ENCODE data around the gene TPRN. TPM values are rescaled to one million over a fixed set of nuclear protein-coding genes. Genes with fewer than 3 reads are reported as not detected.

The TPRN gene
- total RNA-seq, 1 donor: 2.4 TPM

GRCh38 chr9:137160716-137161557 lies 39.6 kb downstream of the TPRN start:
- H3K27me3 ChIP-seq (ENCODE audit: insufficient read depth, low read length): peaks cover 37% of the 10 kb centered on the region
- H3K4me3 ChIP-seq (ENCODE audit: low read length): no peak overlapping the region
- no peaks in the 10 kb centered on the region for H3K9me3 ChIP-seq (ENCODE audit: low read depth, low read length)
- H3K4me1 ChIP-seq (ENCODE audit: insufficient read depth, low read length): peaks cover 7% of the 10 kb centered on the region

GRCh38 chr9:137160054-137160425 lies 40.5 kb downstream of the TPRN start:
- H3K27me3 ChIP-seq (ENCODE audit: insufficient read depth, low read length): peaks cover 37% of the 10 kb centered on the region
- H3K9me3 ChIP-seq (ENCODE audit: low read depth, low read length): no peaks in the 10 kb centered on the region
- H3K4me1 ChIP-seq (ENCODE audit: insufficient read depth, low read length): peaks cover 7% of the 10 kb centered on the region
- H3K4me3 ChIP-seq (ENCODE audit: low read length): no peak overlapping the region

- Histone ChIP-seq H3K27me3 (ENCODE audit: insufficient read depth, low read length) (peaks cover 37% of the 10 kb centered on the region), H3K4me3 (ENCODE audit: low read length) (no peak overlapping the region), H3K9me3 (ENCODE audit: low read depth, low read length) (no peaks in the 10 kb centered on the region), H3K4me1 (ENCODE audit: insufficient read depth, low read length) (peaks cover 7% of the 10 kb centered on the region)
Observed at GRCh38 chr9:137159105-137160053, 41.2 kb downstream of the TPRN start.

GRCh38 chr9:137158625-137159024 lies 41.9 kb downstream of the TPRN start:
- H3K4me1 ChIP-seq (ENCODE audit: insufficient read depth, low read length): peaks cover 7% of the 10 kb centered on the region
- H3K27me3 ChIP-seq (ENCODE audit: insufficient read depth, low read length): peaks cover 34% of the 10 kb centered on the region
- H3K9me3 ChIP-seq (ENCODE audit: low read depth, low read length): no peaks in the 10 kb centered on the region
- no peak overlapping the region for H3K4me3 ChIP-seq (ENCODE audit: low read length)

GRCh38 chr9:137157618-137158415 lies 42.7 kb downstream of the TPRN start:
- peaks cover 7% of the 10 kb centered on the region for H3K4me1 ChIP-seq (ENCODE audit: insufficient read depth, low read length)
- no peaks in the 10 kb centered on the region for H3K9me3 ChIP-seq (ENCODE audit: low read depth, low read length)
- H3K27me3 ChIP-seq (ENCODE audit: insufficient read depth, low read length): peaks cover 30% of the 10 kb centered on the region
- H3K4me3 ChIP-seq (ENCODE audit: low read length): no peak overlapping the region

- H3K9me3 ChIP-seq (ENCODE audit: low read depth, low read length): no peaks in the 10 kb centered on the region
- H3K27me3 ChIP-seq (ENCODE audit: insufficient read depth, low read length): peaks cover 26% of the 10 kb centered on the region
- no peak overlapping the region for H3K4me3 ChIP-seq (ENCODE audit: low read length)
- peaks cover 7% of the 10 kb centered on the region for H3K4me1 ChIP-seq (ENCODE audit: insufficient read depth, low read length)
Observed at GRCh38 chr9:137156567-137157375, 43.8 kb downstream of the TPRN start.

GRCh38 chr9:137152844-137153405 lies 47.6 kb downstream of the TPRN start:
- peaks cover 13% of the 10 kb centered on the region for H3K27me3 ChIP-seq (ENCODE audit: insufficient read depth, low read length)
- no peaks in the 10 kb centered on the region for H3K9me3 ChIP-seq (ENCODE audit: low read depth, low read length)
- H3K4me3 ChIP-seq (ENCODE audit: low read length): no peak overlapping the region
- peaks cover 7% of the 10 kb centered on the region for H3K4me1 ChIP-seq (ENCODE audit: insufficient read depth, low read length)

- H3K4me3 ChIP-seq (ENCODE audit: low read length): no peak overlapping the region
- H3K4me1 ChIP-seq (ENCODE audit: insufficient read depth, low read length): no peaks in the 10 kb centered on the region
- H3K9me3 ChIP-seq (ENCODE audit: low read depth, low read length): no peaks in the 10 kb centered on the region
- H3K27me3 ChIP-seq (ENCODE audit: insufficient read depth, low read length): no peaks in the 10 kb centered on the region
Observed at GRCh38 chr9:137150617-137151457, 49.7 kb downstream of the TPRN start.

GRCh38 chr9:137149942-137150616 lies 50.5 kb downstream of the TPRN start:
- Histone ChIP-seq H3K4me3 (ENCODE audit: low read length) (no peak overlapping the region), H3K9me3 (ENCODE audit: low read depth, low read length) (no peaks in the 10 kb centered on the region), H3K4me1 (ENCODE audit: insufficient read depth, low read length) (no peaks in the 10 kb centered on the region), H3K27me3 (ENCODE audit: insufficient read depth, low read length) (no peaks in the 10 kb centered on the region)

GRCh38 chr9:137149363-137149762 lies 51.2 kb downstream of the TPRN start:
- H3K4me3 ChIP-seq (ENCODE audit: low read length): no peak overlapping the region
- H3K27me3 ChIP-seq (ENCODE audit: insufficient read depth, low read length): no peaks in the 10 kb centered on the region
- no peaks in the 10 kb centered on the region for H3K4me1 ChIP-seq (ENCODE audit: insufficient read depth, low read length)
- H3K9me3 ChIP-seq (ENCODE audit: low read depth, low read length): no peaks in the 10 kb centered on the region

GRCh38 chr9:137148661-137149060 lies 51.9 kb downstream of the TPRN start:
- Histone ChIP-seq H3K4me3 (ENCODE audit: low read length) (no peak overlapping the region), H3K27me3 (ENCODE audit: insufficient read depth, low read length) (no peaks in the 10 kb centered on the region), H3K9me3 (ENCODE audit: low read depth, low read length) (no peaks in the 10 kb centered on the region)

GRCh38 chr9:137148242-137148641 lies 52.3 kb downstream of the TPRN start:
- H3K9me3 ChIP-seq (ENCODE audit: low read depth, low read length): no peaks in the 10 kb centered on the region
- no peaks in the 10 kb centered on the region for H3K4me1 ChIP-seq (ENCODE audit: insufficient read depth, low read length)
- no peaks in the 10 kb centered on the region for H3K27me3 ChIP-seq (ENCODE audit: insufficient read depth, low read length)
- H3K4me3 ChIP-seq (ENCODE audit: low read length): no peak overlapping the region

More at GRCh38 chr9:137148661-137149060, 51.9 kb downstream of the TPRN start:
- no peaks in the 10 kb centered on the region for H3K4me1 ChIP-seq (ENCODE audit: insufficient read depth, low read length)

- Histone ChIP-seq H3K4me1 (ENCODE audit: insufficient read depth, low read length) (no peaks in the 10 kb centered on the region), H3K9me3 (ENCODE audit: low read depth, low read length) (no peaks in the 10 kb centered on the region), H3K4me3 (ENCODE audit: low read length) (no peak overlapping the region), H3K27me3 (ENCODE audit: insufficient read depth, low read length) (no peaks in the 10 kb centered on the region)
Observed at GRCh38 chr9:137147793-137148160, 52.8 kb downstream of the TPRN start.
